Type B pancreatic cell (in vitro differentiated cells): ENCODE measurements around the gene CHST5. TPM values are rescaled to one million over a fixed set of nuclear protein-coding genes. Genes with fewer than 3 reads are reported as not detected.
"Not testable (repeated sequence)": the region's sequence is repeated elsewhere in the genome, so short reads cannot be mapped to it uniquely, and the experiment has no call there.

Experiments used
- DNase-seq: peaks from one replicate; pipeline ENCODE4 v3.0.0; 2021; ENCODE audit warnings: mixed read lengths; ENCODE audit not compliant: unreplicated experiment; ENCODE audit errors: extremely low spot score
- H3K27ac Mint-ChIP-seq: 2 replicates; pipeline ENCODE4 v1.8.0; 2021; ENCODE audit warnings: mild to moderate bottlenecking, mixed read lengths
- H3K27me3 Mint-ChIP-seq: 2 replicates; pipeline ENCODE4 v1.8.0; 2021; ENCODE audit warnings: mixed read lengths
- H3K36me3 Mint-ChIP-seq: 2 replicates; pipeline ENCODE4 v1.8.0; 2021; ENCODE audit warnings: mixed read lengths
- H3K4me1 Mint-ChIP-seq: one replicate; pipeline ENCODE4 v1.8.0; 2021; ENCODE audit warnings: mixed read lengths; ENCODE audit not compliant: unreplicated experiment
- H3K4me3 Mint-ChIP-seq: 2 replicates; pipeline ENCODE4 v1.8.0; 2021; ENCODE audit warnings: mild to moderate bottlenecking, mixed read lengths
- H3K9me3 Mint-ChIP-seq: 2 replicates; pipeline ENCODE4 v1.8.0; 2021; ENCODE audit warnings: mixed read lengths
- total RNA-seq: library from RNA; stranded (reverse); gene quantifications from 2 replicates; pipeline ENCODE4 v1.2.1, GENCODE V29; 2021; ENCODE audit warnings: low replicate concordance
- TF ChIP-seq, protein P1 (sequence below): fragments of 200-600 bp; sonication (generic); conservative IDR thresholded peaks from 2 replicates; pipeline ENCODE4 v1.5.0; 2021; ENCODE audit warnings: antibody characterized with exemption, mild to moderate bottlenecking

CHST5 gene
- total RNA-seq, 1 donor from 2014 or later, result 0.60 TPM

DNA sequence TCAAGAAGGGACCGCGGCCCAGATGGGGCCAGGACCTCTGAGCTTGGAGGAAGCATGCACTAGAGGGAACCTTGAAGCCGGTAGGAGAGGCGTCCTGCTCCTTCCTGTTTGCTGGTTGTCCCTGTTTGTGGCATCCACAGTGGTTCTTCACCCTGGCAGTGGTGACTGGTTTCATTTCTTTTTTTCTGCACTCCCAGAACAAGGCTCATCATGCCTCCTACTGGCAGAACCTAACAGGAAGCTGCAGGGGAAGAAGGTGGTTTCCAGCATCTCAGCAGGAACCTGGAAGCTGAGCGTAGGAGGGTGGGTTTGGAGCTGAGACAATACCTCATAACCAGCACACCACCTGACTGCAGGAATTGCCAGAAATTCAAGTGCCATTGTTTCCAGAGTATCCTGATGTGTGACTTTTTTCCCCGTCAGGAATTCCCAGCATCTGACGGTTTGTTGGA is 14.3 kb upstream of the CHST5 start:
- H3K4me1 Mint-ChIP-seq, result no peaks in the 10 kb centered on the region
- TF ChIP-seq, protein P1, sequence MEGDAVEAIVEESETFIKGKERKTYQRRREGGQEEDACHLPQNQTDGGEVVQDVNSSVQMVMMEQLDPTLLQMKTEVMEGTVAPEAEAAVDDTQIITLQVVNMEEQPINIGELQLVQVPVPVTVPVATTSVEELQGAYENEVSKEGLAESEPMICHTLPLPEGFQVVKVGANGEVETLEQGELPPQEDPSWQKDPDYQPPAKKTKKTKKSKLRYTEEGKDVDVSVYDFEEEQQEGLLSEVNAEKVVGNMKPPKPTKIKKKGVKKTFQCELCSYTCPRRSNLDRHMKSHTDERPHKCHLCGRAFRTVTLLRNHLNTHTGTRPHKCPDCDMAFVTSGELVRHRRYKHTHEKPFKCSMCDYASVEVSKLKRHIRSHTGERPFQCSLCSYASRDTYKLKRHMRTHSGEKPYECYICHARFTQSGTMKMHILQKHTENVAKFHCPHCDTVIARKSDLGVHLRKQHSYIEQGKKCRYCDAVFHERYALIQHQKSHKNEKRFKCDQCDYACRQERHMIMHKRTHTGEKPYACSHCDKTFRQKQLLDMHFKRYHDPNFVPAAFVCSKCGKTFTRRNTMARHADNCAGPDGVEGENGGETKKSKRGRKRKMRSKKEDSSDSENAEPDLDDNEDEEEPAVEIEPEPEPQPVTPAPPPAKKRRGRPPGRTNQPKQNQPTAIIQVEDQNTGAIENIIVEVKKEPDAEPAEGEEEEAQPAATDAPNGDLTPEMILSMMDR, result peak; percentile 41
- H3K4me3 Mint-ChIP-seq, result no peak overlapping the region
- H3K27me3 Mint-ChIP-seq, result no peaks in the 10 kb centered on the region
- DNase-seq, result no peak
- no peak overlapping the region for H3K27ac Mint-ChIP-seq
- no peaks in the 10 kb centered on the region for H3K9me3 Mint-ChIP-seq
- H3K36me3 Mint-ChIP-seq, result no peaks in the 10 kb centered on the region

DNA sequence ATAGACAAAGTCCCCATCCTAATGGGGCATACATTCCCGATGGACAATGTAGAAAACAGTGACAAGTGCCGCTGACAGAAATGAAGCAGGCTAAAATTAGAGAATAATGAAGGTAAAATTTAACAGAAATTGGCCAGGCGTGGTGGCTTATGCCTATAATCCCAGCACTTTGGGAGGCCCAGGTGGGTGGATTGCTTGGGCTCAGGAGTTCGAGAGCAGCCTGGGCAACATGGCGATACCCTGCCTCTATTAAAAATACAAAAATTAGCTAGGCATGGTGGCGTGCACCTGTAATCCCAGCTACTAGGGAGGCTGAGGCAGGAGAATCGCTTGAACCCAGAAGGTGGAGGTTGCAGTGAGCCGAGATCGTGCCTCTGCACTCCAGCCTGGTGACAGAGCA is 12.5 kb upstream of the CHST5 start:
- not testable (repeated sequence) for H3K9me3 Mint-ChIP-seq, DNase-seq, H3K36me3 Mint-ChIP-seq, H3K4me3 Mint-ChIP-seq, H3K27me3 Mint-ChIP-seq, H3K4me1 Mint-ChIP-seq, H3K27ac Mint-ChIP-seq

DNA sequence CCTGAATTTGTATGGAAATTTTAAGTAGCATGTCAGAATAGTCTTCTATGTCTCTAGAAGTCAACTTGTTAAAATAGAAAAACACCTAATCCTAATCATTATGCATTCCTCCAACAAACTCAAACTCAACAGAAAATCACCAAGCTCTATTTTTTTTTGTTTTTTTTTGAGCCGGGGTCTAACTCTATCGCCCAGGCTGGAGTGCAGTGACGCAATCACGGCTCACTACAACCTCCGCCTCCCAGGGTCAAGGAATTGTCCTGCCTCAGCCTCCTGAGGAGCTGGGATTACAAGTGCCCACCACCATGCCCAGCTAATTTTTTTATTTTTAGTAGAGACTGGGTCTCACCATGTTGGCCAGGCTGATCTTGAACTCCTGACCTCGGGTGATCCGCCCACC is 10.4 kb upstream of the CHST5 start:
- Mint-ChIP-seq H3K4me1 (no peaks in the 10 kb centered on the region), H3K4me3 (no peak overlapping the region), H3K9me3 (no peaks in the 10 kb centered on the region), H3K27me3 (no peaks in the 10 kb centered on the region), H3K27ac (no peak overlapping the region), H3K36me3 (no peaks in the 10 kb centered on the region)
- TF ChIP-seq, protein P1, result no peak
- DNase-seq, result no peak

DNA sequence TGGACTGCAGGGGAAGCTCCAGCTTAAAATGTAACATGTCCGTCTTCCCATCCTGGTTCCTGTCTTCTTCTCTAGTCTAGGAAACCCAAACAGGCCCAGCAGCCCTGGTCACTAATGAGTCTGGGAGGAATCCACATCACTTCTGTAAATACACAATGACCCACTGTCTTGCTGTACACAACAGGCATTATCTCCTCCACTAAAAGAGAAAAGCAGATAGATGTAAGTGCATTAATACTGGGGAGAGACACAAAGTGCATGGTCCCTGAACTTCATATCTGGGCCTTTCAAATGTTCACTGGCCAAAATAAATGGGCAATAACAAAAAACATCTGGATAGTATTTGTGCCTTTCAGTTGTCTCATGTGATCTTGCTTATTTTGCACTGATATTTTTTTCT is 10.0 kb upstream of the CHST5 start:
- H3K36me3 Mint-ChIP-seq, H3K27ac Mint-ChIP-seq, H3K27me3 Mint-ChIP-seq, DNase-seq, H3K9me3 Mint-ChIP-seq, H3K4me1 Mint-ChIP-seq, H3K4me3 Mint-ChIP-seq: not testable (repeated sequence)

DNA sequence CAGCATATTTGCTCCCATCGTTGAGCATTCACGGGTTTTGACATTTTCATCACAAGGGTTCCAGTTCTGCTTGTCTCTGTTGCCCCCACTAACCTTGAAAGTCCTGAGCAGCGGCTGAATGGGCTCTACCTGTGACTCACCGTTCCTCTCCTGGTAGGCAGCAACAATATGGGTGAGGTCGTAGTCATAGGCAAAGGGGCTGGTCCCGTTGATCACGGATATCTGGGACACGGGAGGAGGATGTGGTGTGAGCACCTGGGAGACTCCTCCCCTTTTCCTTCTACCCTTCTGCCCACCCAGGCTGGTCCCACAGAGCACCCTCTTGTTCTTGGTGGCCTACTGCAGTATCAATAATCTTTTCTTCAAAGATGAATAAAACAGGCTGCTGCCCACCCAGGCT is 6.6 kb upstream of the CHST5 start:
- not testable (repeated sequence) for H3K36me3 Mint-ChIP-seq, H3K9me3 Mint-ChIP-seq, H3K4me3 Mint-ChIP-seq, H3K27ac Mint-ChIP-seq, DNase-seq, H3K27me3 Mint-ChIP-seq, H3K4me1 Mint-ChIP-seq

DNA sequence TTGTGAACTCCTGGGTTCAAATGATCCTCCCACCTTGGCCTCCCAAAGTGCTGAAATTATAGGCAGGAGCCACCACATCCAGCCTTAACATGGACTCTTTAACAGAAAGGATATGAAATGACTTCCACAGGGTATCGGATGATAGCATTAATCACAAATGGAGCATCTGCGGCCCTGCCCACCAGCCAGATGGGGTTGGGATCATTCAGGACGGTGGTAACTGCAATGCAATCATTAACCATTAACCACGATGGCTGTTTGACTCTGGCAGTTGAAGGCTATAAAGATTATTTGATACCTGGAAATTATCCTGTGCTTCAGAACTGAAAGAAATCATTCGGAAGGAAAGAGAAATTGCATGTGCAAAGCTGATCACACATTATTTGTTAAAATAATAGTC is 5.3 kb upstream of the CHST5 start:
- TF ChIP-seq, protein P1, result no peak
- no peak overlapping the region for H3K27ac Mint-ChIP-seq
- no peaks in the 10 kb centered on the region for H3K9me3 Mint-ChIP-seq
- no peak overlapping the region for H3K4me3 Mint-ChIP-seq
- peaks cover 5% of the 10 kb centered on the region for H3K36me3 Mint-ChIP-seq
- no peaks in the 10 kb centered on the region for H3K4me1 Mint-ChIP-seq
- H3K27me3 Mint-ChIP-seq, result no peaks in the 10 kb centered on the region
- DNase-seq, result no peak

DNA sequence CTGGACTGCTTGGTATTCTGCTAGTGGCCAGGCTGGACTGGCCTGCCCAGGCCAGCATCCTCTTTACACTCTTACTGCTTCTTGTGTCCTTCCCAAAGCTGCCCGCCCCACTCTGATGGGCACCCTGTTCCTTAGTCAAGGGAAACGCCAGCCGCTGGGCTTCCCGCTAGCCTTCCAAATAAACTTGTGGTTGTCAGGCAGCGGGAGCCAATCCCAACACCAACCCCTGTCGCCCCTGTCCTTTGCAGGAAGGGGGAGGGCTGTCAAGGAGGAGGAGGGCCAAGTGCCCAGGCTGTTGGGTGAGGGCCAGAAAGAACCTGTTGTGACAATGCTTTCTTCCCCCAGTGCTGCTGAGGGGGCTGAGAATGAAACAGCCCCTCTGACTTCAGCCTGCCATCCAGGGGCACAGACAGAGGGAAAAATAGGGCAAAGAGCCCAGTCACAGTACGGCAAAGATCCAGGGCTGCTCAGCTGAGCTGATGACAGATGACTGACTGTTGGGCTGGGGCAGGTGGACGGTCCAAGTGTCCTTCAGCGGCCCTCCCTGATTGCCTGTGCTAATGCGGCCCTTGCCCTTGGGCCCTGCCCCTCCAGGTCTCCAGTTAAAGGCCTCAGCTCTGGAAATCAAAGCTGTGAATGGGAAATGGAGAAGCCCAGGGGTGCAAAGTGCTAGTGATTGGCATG is 3.1 kb upstream of the CHST5 start:
- not testable (repeated sequence) for H3K27me3 Mint-ChIP-seq, H3K4me3 Mint-ChIP-seq, H3K36me3 Mint-ChIP-seq, H3K4me1 Mint-ChIP-seq, H3K27ac Mint-ChIP-seq, H3K9me3 Mint-ChIP-seq, DNase-seq

DNA sequence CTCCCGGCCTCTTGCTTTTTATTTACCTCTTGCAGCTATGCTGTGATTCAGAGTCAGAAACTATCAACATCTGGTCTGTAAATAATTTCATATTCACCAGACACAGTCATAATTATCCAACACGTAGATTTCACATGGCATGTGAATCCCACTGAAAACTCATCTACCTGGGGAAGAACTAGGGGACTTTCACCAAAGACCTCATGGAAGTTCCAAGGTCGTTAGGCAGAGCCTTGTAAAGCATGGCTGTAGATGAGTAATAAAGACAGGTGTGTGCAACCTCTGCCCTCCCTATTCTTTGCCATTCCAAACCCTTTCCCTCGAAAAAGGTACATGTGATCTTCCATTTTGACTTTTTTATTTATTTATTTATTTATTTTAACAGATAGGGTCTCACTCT is 1.9 kb upstream of the CHST5 start:
- Mint-ChIP-seq H3K4me3 (no peak overlapping the region), H3K9me3 (no peaks in the 10 kb centered on the region), H3K36me3 (peaks cover 5% of the 10 kb centered on the region), H3K4me1 (no peaks in the 10 kb centered on the region), H3K27me3 (no peaks in the 10 kb centered on the region), H3K27ac (no peak overlapping the region)
- DNase-seq, result no peak
- TF ChIP-seq, protein P1, result no peak
